Epithelial cell of proximal tubule (primary cell): ENCODE data around the gene MLYCD. TPM values are rescaled to one million over a fixed set of nuclear protein-coding genes. Genes with fewer than 3 reads are reported as not detected.

ENCODE experiments used
- DNase-seq: peaks from one replicate; pipeline ENCODE4 v3.0.0-alpha.2; 2011; ENCODE audit warnings: low read depth
- H3K4me3 ChIP-seq: 2 replicates; pipeline ENCODE4 v1.5.1; 2011; ENCODE audit warnings: low read depth, mild to moderate bottlenecking, low read length
- total RNA-seq: library from RNA; depleted of rRNA; stranded (reverse); fragments of >200 nt; gene quantifications from 2 replicates; pipeline ENCODE4 v1.2.3, GENCODE V29; 2015
- TF ChIP-seq, protein P1 (sequence below): conservative IDR thresholded peaks from 2 replicates; pipeline ENCODE4 v1.5.1; 2012; ENCODE audit warnings: low read depth, mild to moderate bottlenecking, low read length

The MLYCD gene
- total RNA-seq, 1 donor from 2014 or later = 2.9 TPM

- H3K4me3 ChIP-seq = no peak overlapping the region
- TF ChIP-seq, protein P1, sequence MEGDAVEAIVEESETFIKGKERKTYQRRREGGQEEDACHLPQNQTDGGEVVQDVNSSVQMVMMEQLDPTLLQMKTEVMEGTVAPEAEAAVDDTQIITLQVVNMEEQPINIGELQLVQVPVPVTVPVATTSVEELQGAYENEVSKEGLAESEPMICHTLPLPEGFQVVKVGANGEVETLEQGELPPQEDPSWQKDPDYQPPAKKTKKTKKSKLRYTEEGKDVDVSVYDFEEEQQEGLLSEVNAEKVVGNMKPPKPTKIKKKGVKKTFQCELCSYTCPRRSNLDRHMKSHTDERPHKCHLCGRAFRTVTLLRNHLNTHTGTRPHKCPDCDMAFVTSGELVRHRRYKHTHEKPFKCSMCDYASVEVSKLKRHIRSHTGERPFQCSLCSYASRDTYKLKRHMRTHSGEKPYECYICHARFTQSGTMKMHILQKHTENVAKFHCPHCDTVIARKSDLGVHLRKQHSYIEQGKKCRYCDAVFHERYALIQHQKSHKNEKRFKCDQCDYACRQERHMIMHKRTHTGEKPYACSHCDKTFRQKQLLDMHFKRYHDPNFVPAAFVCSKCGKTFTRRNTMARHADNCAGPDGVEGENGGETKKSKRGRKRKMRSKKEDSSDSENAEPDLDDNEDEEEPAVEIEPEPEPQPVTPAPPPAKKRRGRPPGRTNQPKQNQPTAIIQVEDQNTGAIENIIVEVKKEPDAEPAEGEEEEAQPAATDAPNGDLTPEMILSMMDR = no peak
- DNase-seq = no peak
These were observed 42.1 kb upstream of the MLYCD start for GRCh38 chr16:83856792-83857191.

GRCh38 chr16:83859265-83859664, 39.6 kb upstream of the MLYCD start:
- no peak overlapping the region for H3K4me3 ChIP-seq
- TF ChIP-seq, protein P1 = no peak
- DNase-seq = no peak

DNA sequence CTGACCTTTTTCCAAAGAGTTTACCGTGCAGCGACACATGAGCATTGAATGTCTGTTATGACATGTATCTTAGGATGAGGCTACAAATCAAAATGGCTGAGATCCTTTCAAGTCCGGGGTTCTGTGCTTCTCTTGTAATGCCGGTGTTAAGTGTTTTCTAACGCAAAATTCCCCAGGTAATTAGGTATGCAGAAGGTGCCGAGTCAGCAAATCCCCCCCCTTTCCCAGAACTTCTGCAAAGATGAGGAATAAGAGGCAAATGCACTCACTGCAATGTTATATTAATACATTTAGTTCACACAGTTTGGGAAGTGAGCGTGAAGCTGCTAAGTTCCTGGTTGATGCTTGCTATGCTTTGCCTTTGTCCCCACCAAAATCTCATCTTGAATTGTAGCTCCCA, 36.3 kb upstream of the MLYCD start:
- TF ChIP-seq, protein P1 = no peak
- no peak overlapping the region for H3K4me3 ChIP-seq
- no peak for DNase-seq

- no peak for DNase-seq
- TF ChIP-seq, protein P1 = no peak
- H3K4me3 ChIP-seq = no peak overlapping the region
These were observed 35.2 kb upstream of the MLYCD start for GRCh38 chr16:83863682-83864081.

- H3K4me3 ChIP-seq = no peak overlapping the region
- TF ChIP-seq, protein P1 = no peak
- no peak for DNase-seq
These were observed 28.1 kb upstream of the MLYCD start for GRCh38 chr16:83870830-83871229.

- no peak overlapping the region for H3K4me3 ChIP-seq
- no peak for DNase-seq
- TF ChIP-seq, protein P1 = peak; percentile 68
These were observed 20.1 kb upstream of the MLYCD start for GRCh38 chr16:83878838-83879237.

GRCh38 chr16:83882163-83882885, 16.6 kb upstream of the MLYCD start:
- no peak overlapping the region for H3K4me3 ChIP-seq
- TF ChIP-seq, protein P1 = no peak
- no peak for DNase-seq
